SKM-1 (cell line): Measurements from ENCODE around the gene B3GAT1.

Source experiments
- DNase-seq: peaks from one replicate; lab custom pipeline; 2025; ENCODE audit not compliant: unreplicated experiment; lab: John Stamatoyannopoulos, UW

The B3GAT1 gene

DNA sequence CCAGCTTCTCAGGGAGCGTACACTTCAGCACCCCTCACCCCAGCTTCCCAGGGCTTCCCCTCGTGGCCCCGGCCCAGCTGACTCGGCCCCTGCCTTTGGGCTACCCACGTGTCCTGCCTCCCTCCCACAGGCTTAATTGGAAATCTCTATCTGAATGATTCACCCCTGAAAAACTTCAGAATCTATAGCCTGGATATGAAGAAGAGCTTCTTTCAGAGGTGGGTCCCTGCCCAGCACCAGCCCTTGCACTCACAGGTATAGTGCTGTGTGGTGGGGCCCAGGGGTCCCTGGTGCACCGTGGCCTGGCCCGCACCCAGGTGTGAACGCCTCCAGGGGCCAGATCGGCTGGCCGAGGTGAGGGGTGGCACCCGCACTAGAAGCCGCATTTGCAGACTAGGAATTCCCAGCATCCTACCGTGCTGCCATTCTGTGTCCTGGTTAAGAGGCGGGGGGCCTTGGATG is 38.4 kb downstream of the B3GAT1 start:
- DNase-seq: no peak

DNA sequence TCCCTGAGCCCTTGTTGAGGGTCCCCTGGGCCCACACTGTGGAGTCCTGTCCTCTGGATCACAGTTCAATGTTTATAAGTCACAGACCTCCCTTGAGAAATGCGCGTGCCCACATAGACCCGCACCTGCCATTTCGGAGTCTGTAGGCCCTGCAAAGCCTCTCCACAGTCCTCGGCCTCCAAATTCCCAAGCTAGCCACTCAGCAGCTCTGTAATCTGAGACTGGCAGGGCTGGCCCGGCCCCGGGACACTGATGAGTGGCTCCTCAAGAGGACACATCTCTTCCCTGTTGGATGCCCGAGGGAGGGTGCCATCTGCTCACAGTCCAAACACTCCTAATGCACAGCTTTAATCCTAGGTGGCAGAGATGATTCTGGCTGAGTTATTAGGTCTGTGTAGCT is 39.1 kb downstream of the B3GAT1 start:
- no peak for DNase-seq

DNA sequence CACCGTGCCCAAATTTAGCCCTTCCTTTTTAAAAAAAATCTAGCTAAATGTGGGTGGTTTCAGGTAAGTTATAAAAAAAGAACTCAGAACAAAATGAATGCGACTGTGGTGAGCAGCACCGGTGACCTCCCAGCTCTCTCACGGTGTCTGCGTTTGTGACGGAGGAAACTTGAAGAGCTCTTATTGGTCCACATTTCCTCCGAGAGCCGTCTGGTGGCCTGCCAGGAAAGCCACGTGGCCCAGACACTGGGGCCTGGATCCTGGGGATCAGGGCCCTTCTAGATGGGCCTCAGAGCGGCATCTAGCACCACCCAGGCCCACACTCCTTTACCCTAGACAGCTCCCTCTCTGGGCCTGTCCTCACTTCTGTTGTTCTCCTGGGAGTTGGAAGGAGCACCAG is 39.5 kb downstream of the B3GAT1 start:
- DNase-seq: no peak

GRCh38 chr11:134371436-134372185 is 40.4 kb downstream of the B3GAT1 start:
- no peak for DNase-seq

GRCh38 chr11:134370526-134371435 is 41.3 kb downstream of the B3GAT1 start:
- no peak for DNase-seq

DNA sequence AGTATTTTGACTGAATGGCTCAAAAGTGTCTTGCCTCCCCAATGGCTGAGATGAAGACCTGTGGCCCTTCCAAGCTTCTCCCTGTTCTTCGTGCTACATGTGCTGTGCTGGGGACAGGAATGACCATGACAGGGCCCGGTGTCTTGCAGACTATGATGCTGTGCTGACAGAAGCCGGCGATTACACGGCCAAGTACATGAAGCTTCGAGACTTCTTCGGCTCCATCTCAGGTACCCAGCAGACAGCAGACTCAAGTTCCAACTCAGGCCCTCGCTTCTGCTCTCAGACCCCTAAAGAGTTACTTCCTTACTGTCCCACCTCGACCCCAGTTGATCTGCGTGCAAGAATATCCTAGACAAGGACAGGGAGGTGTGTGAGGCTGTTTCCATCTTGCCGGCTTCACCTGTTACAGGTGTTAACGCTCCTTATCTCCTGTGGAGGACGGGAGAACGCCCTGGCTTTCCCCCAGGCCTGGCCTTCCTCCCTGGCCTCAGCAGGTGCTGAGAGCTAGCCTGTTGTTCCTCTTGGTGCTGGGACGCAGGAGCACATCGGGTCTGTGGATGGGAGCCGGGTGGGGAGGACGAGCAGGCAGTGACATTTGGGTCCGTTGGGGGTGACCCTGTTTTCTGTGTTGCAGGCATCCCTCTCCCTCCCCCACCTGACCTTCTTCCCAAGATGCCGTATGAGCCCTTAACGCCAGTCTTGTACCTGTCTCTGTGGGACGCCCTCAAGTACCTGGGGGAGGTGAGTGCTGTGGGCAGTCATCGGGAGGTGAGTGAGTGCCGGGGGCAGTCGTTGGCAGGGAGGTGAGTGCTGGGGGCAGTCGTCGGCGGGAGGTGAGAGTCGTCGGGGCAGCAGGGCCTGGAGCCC is 42.2 kb downstream of the B3GAT1 start:
- no peak for DNase-seq

- no peak for DNase-seq
Measured at GRCh38 chr11:134367781-134368180, 44.3 kb downstream of the B3GAT1 start.

DNA sequence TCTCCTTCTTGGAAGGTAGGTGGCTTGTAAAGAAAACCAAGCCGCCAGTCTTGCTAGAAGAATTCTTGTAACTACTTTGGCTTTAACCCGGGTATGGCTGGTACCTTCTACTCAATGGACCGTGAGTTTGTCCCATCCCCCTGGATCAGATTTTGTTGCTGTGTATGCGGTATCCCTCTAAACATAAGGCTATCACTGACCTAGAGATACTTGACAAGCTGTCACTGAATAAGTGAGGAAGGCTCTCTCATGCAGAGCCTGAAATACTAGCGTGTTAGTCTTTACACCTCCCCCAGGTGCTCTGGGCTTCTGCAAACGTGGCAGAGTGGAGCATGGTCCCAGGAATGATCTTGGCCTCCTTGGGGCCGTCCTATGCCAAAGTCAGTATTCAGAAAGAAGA is 45.8 kb downstream of the B3GAT1 start:
- DNase-seq: no peak

- DNase-seq: no peak
Measured at GRCh38 chr11:134365011-134365925, 46.8 kb downstream of the B3GAT1 start.

- no peak for DNase-seq
Measured at GRCh38 chr11:134364261-134364660, 47.8 kb downstream of the B3GAT1 start.

DNA sequence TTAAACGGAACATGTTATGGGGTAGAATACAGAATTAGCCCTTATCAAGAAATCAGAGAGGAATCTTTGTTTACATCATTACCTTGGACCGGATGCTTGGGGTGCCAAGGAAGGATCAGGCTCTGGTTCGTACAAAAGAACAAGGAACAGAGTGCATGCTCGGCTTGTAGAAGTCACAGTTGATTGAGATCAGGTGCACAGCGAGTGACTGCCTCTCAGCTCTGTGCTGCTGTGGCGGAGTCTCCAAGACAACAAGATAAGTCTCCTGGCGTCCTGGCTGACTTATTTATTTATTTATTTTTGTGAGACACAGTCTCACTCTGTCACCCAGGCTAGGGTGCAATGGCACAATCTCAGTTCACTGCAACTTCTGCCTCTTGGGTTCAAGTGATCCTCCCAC is 48.5 kb downstream of the B3GAT1 start:
- DNase-seq: no peak

GRCh38 chr11:134363161-134363560 is 48.9 kb downstream of the B3GAT1 start:
- DNase-seq: no peak

- no peak for DNase-seq
Measured at GRCh38 chr11:134362192-134362901, 49.7 kb downstream of the B3GAT1 start.

- DNase-seq: no peak
Measured at GRCh38 chr11:134361661-134362060, 50.4 kb downstream of the B3GAT1 start.

GRCh38 chr11:134360050-134360835 is 51.8 kb downstream of the B3GAT1 start:
- peak; percentile 1 for DNase-seq

GRCh38 chr11:134359646-134360045 is 52.4 kb downstream of the B3GAT1 start:
- DNase-seq: no peak

GRCh38 chr11:134358856-134359490 is 53.1 kb downstream of the B3GAT1 start:
- no peak for DNase-seq

- no peak for DNase-seq
Measured at GRCh38 chr11:134358165-134358855, 53.7 kb downstream of the B3GAT1 start.
